NCI-H1417 (cell line): ENCODE results near the gene SMS.

Experiments used
- DNase-seq, 3 experiments: peaks; one replicate each; lab custom pipeline; 2025; lab: John Stamatoyannopoulos, UW

Gene SMS

GRCh38 chrX:21982311-21982710 lies 41.8 kb downstream of the SMS start:
- DNase-seq, result no peak

- DNase-seq, result peak; percentile 55 to 92 (median 76)
These were observed 44.8 kb downstream of the SMS start for GRCh38 chrX:21985332-21985777.

DNA sequence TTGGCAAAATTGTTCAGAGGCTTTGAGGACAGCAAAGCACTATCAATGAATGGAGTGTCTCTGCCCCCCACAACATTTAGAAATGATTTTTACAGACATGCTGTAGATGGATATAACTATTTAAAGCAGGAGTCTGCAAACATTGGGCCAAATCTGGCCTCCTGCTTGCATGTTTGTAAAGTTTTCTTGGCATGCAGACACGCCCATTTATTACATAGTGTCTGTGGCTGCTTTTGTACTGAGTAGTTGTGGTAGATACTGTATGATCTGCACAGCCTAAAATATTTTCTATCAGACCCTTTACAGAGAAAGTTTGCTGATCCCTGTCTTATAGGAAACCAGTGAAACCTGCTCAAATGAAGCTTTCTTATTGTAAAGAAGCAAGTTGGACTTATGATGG lies 46.1 kb downstream of the SMS start:
- DNase-seq, result no peak

DNA sequence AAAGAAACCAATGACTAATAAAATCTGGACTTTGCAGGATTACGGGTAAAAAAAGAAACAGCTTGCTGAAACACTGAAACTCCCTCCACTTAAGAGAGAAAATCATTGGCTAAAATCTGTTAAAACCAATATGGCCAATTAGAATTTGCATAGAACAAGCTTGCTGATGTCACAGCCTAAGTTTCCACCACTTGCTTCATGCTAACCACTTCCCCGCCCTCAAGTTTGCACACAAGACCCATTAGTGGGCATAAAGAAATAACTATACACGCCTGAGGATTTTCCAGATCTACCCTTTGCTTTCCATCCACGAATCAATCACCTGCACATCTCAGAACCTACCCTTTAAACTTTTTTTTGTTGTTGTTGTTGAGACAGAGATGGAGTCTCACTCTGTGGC lies 48.9 kb downstream of the SMS start:
- no peak for DNase-seq

GRCh38 chrX:21990832-21991231 lies 50.3 kb downstream of the SMS start:
- DNase-seq, result no peak

DNA sequence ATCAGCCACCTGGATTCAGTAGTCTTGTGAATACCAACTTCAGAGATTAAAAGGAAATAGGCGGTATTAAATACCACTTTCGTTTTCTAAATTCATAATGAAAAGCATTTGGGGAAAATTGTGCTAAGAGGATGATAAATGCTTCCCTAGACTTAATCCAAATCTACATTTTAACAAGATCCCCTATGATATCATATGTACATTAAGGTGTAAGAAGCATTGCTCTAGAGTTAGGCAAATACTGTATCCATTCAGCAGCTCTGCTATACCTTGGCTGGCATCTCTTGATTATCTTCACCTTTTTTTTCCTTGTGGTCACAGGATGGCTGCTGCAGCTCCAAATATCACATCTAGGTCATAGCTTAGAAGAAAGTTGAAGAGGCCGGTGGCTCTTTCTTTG lies 51.0 kb downstream of the SMS start:
- DNase-seq, result no peak

DNA sequence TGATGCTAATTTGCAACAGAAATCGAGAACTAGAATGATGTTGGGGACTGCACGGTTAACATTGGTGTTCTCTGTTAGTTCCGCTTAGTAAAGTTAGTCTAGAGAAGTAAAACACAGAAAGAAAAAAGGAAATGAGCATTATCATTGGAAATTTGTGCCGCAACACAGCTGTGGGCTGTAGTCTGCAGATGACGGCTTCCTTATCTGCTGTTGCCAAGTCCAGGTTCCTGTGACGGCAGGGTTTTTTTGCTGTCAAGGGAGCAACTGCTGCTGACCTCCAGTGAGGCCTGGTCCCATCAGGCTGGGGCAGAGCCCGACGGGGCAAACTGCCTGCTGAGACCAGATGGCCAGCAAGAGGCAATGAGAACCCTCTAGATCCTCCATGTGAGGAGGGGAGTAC lies 52.8 kb downstream of the SMS start:
- no peak for DNase-seq

DNA sequence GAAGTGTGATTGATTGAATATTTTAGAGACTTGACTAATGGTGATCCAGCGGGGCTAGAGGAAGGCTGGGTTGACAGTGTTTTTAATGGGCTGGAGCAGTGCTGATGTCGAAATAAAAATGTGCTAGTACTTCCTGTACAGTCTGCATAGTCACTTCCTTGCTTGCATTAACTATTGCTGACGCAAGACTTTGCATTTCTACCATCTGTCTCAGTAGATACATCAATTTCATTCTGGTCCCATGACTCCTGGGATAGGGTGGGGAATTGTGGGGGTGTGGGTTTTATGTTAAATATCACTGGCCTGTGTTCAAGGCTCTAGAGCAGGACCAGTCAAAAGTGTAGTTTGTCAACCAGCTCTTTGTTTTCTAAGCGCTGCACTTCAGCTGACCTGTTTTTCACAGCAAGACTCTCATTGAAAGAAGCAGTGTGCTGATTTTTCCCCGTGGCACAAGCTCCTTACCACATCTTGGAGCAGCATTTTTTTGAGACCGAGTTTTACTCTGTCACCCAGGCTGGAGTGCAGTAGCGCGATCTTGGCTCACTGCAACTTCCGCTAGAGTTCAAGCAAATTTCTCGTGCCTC lies 56.5 kb downstream of the SMS start:
- DNase-seq, result no peak

DNA sequence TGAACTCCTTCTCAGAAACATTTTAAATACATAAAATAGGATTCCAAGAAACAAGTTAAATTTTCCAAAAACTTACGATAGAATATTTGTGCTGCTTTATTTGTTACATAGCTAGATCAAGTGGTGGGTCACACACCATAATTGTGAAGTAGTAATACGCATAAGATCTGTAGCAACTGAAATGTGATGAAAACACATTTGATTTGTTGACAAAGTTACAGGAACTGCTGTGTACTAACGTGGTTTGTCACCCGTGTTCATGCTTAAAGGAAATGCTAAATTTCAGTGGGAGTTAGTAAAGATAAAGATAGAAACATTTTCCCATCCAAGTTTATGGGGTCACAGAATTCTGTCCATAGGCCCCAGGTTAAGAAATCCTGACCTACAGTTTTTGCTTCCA lies 57.5 kb downstream of the SMS start:
- no peak for DNase-seq

DNA sequence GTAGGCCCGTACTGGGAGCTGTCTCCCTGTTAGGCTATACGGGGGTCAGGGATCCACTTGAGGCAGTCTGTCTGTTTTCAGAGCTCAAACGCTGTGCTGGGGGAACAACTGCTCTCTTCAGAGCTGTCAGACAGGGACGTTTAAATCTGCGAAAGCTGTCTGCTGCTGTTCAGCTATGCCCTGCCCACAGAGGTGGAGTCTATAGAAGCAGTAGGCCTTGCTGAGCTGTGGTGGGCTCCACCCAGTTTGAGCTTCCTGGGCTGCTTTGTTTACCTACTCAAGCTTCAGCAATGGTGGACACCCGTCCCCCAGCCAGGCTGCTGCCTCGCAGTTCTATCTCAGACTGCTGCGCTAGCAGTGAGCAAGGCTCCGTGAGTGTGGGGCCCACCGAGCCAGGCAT lies 64.4 kb downstream of the SMS start:
- no peak for DNase-seq

GRCh38 chrX:22012051-22012450 lies 71.5 kb downstream of the SMS start:
- DNase-seq, result no peak

DNA sequence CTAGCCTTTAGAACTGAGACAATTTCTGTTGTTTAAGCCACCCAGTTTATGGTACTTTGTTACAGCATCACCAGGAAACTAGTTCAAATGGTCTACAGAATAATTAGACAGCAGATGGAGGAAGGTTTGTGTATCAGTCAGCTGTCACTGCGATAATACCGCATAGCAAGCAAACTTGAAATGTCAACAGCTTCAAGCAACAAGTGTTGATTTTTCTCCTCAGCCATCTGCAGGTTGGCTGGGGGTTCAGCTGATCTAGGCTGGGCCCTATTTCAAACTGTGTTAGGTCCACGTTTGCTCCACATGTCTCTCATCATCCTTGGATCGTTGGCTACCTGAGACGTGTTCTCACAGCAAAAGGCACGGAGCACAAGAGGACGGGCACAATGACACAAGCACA lies 72.4 kb downstream of the SMS start:
- no peak for DNase-seq

DNA sequence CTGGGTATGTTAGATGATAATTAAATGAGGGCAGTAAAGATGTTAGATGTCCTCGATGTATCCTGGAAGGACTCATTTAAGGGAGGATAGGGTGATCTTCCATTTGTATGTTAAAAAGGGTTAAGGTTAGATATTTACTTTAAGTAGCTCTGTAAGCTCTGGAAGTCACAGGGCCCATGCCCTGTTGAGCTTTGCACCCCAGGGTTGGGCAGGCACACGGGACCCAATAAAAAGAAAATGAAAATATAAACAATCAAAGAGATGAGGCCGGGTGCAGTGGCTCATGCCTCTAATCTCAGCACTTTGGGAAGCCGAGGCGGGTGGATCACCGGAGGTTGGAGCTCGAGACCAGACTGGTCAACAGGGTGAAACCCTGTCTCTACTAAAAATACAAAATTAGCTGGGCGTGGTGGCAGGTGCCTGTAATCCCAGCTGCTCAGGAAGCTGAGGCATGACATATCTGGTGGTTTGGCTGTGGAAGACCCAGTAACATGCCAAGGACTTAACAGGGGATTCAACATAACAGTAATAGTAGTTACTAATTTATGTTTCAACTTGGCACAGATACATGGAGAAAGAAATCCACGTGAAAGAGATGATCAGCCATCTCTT lies 74.7 kb downstream of the SMS start:
- no peak for DNase-seq

- no peak for DNase-seq
These were observed 81.3 kb downstream of the SMS start for GRCh38 chrX:22021751-22022324.

GRCh38 chrX:22024577-22024976 lies 84.1 kb downstream of the SMS start:
- no peak for DNase-seq

GRCh38 chrX:22025751-22026150 lies 85.2 kb downstream of the SMS start:
- DNase-seq, result no peak

DNA sequence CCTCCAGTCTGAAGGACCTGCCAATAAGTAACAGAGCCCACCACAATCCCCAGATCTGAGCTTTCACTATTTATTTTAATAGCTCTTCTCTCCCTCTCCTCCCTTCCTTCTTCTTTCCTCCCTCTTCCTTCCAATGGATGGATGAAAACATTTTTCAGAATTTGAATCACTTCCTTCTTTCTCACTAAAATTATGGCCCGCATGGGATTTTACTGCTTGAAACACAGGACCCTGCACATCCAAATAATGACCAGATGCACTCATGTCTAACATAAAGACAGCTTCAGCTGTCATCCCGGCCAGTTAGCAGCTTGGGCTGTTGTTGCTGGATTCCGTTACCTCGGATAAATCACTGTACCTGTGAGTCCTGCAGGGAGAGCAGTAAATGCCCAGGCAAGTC lies 86.2 kb downstream of the SMS start:
- DNase-seq, result no peak

DNA sequence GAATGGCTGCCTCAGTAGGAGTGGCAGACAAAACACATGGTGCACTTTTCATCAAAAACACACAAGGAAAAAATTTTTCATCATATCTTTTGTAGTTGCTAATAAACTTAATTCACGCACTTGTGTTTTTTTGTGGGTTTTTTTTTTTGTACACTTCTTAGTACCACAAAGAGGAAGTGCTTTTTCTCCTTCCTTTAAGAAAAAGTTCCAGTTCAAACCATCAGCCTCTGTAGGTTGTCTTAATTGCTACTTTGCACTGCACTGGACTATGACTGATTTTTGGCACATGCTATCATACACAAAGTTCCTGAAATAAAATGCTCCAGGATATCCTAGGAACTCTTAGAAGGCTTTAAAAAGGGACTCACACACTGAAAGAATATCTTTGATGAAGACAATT lies 91.6 kb downstream of the SMS start, which contains the start of gene PHEX:
PHEX (plus strand) TSS at position 242 of the 400 bp plus-strand sequence. CDS start 681 bp downstream, outside the sequence.
- DNase-seq, result no peak

- DNase-seq, result no peak
These were observed 92.0 kb downstream of the SMS start for GRCh38 chrX:22032506-22032905.

DNA sequence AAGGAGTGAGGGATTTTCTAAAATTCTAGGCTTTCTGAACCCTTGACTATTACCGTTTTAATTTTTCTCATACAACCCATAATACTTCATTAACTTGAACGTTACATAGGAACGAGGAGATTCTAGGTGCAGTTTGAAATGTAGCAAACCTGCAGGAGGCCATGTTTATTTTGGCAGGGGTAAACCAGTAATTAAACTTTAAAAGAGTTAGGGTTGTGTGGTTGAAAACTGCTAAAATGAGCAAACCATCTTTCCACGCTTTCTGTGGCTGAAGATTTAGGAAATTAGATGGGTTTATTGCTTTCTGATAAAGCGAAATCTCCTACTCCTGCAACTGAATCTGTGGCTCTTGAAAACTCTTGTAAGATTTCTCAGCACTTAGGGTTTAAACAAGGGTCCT lies 93.3 kb downstream of the SMS start:
- DNase-seq, result peak in 1 of 3 experiments; percentile 39

GRCh38 chrX:22035236-22035635 lies 94.7 kb downstream of the SMS start:
- DNase-seq, result no peak

GRCh38 chrX:22037225-22037624 lies 96.7 kb downstream of the SMS start:
- DNase-seq, result no peak

DNA sequence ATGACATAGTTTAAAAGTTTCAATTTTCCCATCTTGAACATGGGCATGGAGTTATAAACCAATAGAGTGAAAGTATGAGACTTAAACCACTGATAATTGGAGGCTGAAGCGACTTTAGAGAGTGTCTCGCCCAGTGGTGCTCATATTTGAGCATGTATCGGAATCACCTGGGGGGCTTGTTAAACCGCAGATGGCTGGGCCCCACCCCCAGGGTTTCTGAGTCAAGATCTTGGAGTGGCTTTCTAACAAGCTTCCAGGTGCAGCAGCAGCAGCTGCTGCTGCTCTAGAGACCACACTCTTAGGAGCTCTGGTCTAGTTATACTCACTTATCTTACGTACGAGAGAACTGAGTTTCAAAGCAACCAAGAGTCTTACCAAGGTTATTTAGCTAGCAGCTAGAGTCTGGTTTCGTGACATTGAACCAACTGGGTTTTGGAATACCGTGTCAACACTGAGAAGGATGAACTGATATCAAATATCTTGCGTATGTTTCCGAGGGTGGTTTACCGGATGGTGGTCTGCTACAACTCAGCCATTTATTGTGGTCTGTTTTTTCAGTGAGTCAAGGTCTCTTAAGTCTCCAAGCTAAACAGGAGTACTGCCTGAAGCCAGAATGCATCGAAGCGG lies 97.5 kb downstream of the SMS start:
- DNase-seq, result no peak
